Breast epithelium (tissue), 3 donors: ENCODE measurements around the gene TNRC18.
"Not testable (repeated sequence)": the region's sequence is repeated elsewhere in the genome, so short reads cannot be mapped to it uniquely, and the experiment has no call there.

Source experiments
- CTCF ChIP-seq, 3 donors: fragments of 450-650 bp; IDR thresholded peaks; one replicate each; pipeline ENCODE4 v1.5.1; 2016 to 2017; ENCODE audit warnings: antibody characterized with exemption in 3 of 3, mild to moderate bottlenecking in 3 of 3, moderate library complexity in 3 of 3
- POLR2A ChIP-seq: fragments of 450-650 bp; IDR thresholded peaks from one replicate; pipeline ENCODE4 v1.6.1; 2016; ENCODE audit warnings: antibody characterized with exemption, mild to moderate bottlenecking, moderate library complexity
- POLR2AphosphoS5 ChIP-seq, 3 donors: sonication (generic); formaldehyde crosslinking; IDR thresholded peaks; one replicate each; pipeline ENCODE4 v1.6.1; 2017; ENCODE audit warnings: antibody characterized with exemption in 3 of 3

- TF ChIP-seq CTCF (IDR thresholded peaks at IDR 0.05); POLR2AphosphoS5 (IDR thresholded peaks at IDR 0.05); POLR2A: not testable (repeated sequence)
Observed at GRCh38 chr7:5281598-5282500, 141.8 kb downstream of the TNRC18 start.
